Skeletal muscle cell (primary cell): ENCODE measurements around the gene CERT1.
"Not testable (repeated sequence)": the region's sequence is repeated elsewhere in the genome, so short reads cannot be mapped to it uniquely, and the experiment has no call there.

Experiments used
- DNase-seq: peaks from one replicate; pipeline ENCODE4 v3.0.0-alpha.2; 2010; ENCODE audit warnings: low read depth
- H3K4me3 ChIP-seq: 2 replicates; pipeline ENCODE4 v1.5.1; 2011; ENCODE audit warnings: low read depth, mild to moderate bottlenecking, control low read depth, low read length, moderate library complexity

The CERT1 gene, protein sequence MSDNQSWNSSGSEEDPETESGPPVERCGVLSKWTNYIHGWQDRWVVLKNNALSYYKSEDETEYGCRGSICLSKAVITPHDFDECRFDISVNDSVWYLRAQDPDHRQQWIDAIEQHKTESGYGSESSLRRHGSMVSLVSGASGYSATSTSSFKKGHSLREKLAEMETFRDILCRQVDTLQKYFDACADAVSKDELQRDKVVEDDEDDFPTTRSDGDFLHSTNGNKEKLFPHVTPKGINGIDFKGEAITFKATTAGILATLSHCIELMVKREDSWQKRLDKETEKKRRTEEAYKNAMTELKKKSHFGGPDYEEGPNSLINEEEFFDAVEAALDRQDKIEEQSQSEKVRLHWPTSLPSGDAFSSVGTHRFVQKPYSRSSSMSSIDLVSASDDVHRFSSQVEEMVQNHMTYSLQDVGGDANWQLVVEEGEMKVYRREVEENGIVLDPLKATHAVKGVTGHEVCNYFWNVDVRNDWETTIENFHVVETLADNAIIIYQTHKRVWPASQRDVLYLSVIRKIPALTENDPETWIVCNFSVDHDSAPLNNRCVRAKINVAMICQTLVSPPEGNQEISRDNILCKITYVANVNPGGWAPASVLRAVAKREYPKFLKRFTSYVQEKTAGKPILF

DNA sequence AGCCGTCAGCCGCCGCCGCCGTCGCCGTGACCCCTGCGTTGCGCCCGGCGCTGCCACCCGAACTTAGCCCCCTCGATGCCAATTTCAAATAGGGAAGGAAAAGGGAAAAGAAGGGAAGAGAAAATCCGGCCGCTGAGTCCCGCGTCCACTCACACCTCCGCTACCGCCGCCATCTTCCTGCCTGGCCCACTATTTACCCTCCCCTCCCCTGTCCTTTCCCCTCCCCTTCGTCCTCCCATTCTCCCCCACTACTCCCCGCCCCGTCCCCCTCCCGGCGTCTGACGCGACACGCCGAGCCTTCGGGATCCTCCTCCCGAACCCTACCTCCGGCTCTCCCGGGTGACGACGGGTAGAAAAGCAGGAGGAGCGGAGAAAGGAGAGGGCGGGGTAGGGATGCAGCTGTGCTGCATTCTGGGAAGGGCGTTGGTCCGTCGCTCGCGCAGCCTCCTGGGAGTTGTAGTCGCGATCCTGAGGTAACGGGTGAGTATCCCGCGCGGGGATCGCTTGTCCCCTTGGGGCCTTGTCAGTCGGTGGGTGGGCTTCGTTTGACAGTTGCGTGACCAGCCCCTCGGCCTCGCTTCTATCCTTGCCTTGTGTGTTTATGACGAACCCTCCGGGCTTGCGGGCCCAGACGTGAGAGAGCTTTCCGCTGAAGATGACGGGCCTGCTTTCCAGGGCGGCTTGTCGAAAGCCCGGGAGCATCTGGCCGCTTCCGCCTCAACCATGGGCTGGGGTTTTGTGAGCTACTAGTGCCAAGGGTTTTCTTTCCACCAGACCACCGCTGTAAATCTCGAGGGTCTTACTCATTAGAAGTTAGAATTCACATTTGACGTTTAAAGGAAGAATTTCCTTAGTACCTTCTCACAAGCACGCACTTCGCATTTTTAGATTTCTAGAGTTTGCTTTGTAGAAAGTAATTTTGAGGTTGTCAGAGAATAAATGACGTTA lies at the start of gene CERT1, which contains the start of gene POLK:
Gene CERT1, minus strand, starts transcription at position 195 of the 948 bp plus-strand sequence. CDS start 422 bp downstream, outside the sequence.
Gene POLK, plus strand, starts transcription at position 457 of the 948 bp plus-strand sequence.
- peak; percentile 96 for DNase-seq
- peak within 1 kb of the TSS; percentile 94 for H3K4me3 ChIP-seq

GRCh38 chr5:75560655-75561054 lies 49.2 kb upstream of the CERT1 start:
- not testable (repeated sequence) for DNase-seq, H3K4me3 ChIP-seq

GRCh38 chr5:75558981-75559632 lies 47.7 kb upstream of the CERT1 start:
- DNase-seq = no peak
- no peak overlapping the region for H3K4me3 ChIP-seq

DNA sequence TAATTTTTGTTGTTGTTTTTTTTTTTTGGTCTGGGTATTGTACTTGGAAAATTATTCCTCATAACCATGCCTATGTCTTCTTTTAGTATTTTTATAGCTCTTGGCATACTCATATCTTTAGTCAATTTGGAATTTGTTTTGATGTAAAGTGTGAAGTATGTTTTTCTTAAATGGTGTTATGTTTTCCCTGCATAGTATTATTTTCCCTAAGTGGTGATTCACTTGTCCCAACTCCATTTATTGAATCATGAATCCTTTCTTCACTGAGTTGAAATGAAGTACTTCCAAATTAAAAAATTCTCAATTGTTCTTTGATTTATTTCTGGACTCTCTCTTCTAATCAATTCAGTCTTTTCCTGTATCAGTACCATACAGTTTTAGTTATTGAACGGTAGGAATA lies 46.8 kb upstream of the CERT1 start:
- H3K4me3 ChIP-seq = no peak overlapping the region
- DNase-seq = no peak

DNA sequence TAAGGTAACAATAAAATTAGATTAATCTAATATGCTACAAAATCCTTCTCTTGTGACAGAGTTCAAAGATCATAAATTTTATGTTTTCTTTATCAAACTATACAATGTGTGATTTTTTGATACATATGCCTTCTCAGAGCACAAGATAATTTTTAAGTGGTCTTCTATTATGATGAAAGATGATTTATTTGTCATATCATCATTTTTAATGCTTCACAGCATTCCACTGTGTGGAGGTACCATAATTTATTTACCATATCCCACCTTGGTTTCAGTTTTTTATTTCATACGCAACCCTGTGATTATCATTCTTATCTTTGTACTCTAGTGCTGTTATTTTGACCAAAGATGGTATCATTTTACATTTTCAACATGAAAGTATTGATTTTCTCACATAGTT lies 41.9 kb upstream of the CERT1 start:
- H3K4me3 ChIP-seq = no peak overlapping the region
- no peak for DNase-seq

DNA sequence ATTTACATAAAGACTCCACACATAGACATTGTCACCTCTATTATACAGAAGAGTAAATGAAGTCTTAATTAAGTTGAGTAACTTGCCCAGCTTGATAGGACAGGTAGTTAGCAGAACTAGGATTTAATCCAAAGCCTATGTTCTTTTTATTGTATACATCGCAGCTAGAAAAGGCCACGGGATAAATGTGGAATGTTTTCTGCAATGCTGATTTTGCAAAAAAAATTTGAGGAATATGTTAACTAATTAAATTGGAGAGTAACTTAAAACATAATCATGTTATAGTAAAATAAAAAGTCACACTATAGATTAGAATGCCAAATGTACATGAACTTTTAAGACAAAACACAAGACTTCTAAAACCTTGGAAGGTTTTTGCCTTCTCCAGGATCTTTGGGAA lies 41.3 kb upstream of the CERT1 start:
- H3K4me3 ChIP-seq = no peak overlapping the region
- DNase-seq = no peak

DNA sequence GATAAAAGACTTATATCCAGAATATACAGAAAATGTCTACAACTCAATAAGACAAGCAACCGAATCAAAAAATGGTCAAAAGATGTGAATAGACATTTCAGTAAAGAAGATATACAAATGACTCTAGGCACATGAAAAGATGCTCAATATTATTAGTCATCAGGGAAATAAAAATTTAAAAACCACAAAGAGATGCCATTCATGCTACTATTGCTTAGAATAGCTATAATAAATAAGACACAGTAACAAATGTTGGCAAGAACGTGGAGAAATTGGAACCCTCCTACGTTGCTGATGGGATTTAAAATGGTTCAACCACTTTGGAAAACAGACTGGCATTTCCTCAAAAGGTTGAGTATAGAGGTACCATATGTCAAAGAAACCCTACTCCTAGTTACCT lies 40.0 kb upstream of the CERT1 start:
- DNase-seq = no peak
- H3K4me3 ChIP-seq = no peak overlapping the region

- no peak overlapping the region for H3K4me3 ChIP-seq
- no peak for DNase-seq
These were observed 39.2 kb upstream of the CERT1 start for GRCh38 chr5:75550597-75550996.

GRCh38 chr5:75547812-75548211 lies 36.4 kb upstream of the CERT1 start:
- DNase-seq = no peak
- H3K4me3 ChIP-seq = no peak overlapping the region

- no peak for DNase-seq
- no peak overlapping the region for H3K4me3 ChIP-seq
These were observed 35.4 kb upstream of the CERT1 start for GRCh38 chr5:75546830-75547229.

GRCh38 chr5:75545131-75545530 lies 33.7 kb upstream of the CERT1 start:
- DNase-seq = no peak
- no peak overlapping the region for H3K4me3 ChIP-seq

GRCh38 chr5:75538211-75538610 lies 26.8 kb upstream of the CERT1 start:
- no peak overlapping the region for H3K4me3 ChIP-seq
- no peak for DNase-seq

DNA sequence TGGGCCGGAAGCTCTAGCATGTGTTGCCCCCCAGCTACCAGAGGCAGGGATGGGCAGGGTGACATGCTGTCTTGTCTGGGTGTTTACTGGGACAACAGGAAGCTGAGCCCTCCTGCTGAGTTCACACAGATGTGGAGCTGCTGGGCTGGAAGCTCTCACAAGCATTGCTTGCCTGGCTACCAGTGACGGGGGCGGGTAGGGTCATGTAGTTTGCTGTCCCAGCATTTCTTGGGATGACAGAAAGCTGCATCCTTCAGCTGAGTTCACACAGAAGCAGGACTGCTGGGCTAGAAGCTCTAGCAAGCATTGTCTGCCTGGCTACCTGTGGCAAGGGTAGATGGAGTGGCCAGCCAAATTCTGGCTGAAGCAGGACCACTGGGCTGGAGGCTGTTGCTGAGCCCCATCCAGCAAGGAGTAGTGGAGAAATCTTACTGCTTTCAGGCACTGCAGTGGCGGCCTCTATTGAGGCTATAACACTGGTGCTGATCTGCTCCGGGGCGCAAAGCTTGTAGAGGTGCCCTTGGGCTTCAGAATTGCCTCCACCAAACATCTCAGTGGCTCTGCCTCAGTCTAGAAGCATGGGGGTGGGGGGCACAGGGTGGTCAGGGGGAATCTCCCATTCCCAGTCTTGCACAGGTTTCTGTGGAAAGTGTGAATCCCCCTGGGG lies 25.4 kb upstream of the CERT1 start:
- DNase-seq = no peak
- no peak overlapping the region for H3K4me3 ChIP-seq

DNA sequence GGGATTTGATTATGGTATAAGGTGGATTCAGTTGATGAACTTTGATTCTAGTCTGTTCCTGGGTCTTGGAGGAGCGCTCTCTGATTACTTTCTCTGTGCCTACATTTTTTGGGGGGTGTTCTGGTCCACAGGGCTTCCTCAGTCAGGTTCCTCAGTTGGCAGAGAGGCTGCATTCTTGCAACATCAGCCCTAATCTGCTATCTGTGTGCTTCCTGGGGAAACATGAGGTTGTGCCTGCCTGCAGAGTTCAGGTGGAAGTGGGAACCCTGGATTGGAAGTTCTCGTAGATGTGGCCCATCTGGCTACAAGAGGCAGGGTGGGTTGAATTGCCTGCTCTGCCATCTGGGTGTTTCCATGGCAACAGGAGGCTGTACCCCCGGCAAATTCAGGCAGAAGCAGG lies 24.7 kb upstream of the CERT1 start:
- H3K4me3 ChIP-seq = no peak overlapping the region
- DNase-seq = no peak

- H3K4me3 ChIP-seq = no peak overlapping the region
These were observed 23.3 kb upstream of the CERT1 start for GRCh38 chr5:75534734-75535133.

GRCh38 chr5:75533716-75534115 lies 22.3 kb upstream of the CERT1 start:
- not testable (repeated sequence) for DNase-seq, H3K4me3 ChIP-seq

More at GRCh38 chr5:75534734-75535133, 23.3 kb upstream of the CERT1 start:
- DNase-seq = no peak

DNA sequence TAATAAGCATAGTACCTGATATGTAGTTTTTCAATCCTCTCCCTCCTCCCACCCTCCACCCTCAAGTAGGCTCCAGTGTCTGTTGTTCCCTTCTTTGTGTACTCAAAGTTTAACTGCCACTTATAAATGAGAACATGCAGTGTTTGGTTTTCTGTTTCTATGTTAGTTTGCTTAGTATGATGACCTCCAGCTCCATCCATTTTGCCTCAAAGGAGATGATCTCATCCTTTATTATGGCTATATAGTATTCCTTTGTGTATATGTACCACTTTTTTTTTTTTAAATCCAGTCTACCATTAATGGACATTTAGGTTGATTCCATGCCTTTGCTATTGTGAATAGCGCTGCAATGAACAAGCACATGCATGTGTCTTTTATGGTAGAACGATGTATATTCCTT lies 20.8 kb upstream of the CERT1 start:
- no peak for DNase-seq
- no peak overlapping the region for H3K4me3 ChIP-seq

- DNase-seq = no peak
- H3K4me3 ChIP-seq = no peak overlapping the region
These were observed 17.8 kb upstream of the CERT1 start for GRCh38 chr5:75529185-75529584.

DNA sequence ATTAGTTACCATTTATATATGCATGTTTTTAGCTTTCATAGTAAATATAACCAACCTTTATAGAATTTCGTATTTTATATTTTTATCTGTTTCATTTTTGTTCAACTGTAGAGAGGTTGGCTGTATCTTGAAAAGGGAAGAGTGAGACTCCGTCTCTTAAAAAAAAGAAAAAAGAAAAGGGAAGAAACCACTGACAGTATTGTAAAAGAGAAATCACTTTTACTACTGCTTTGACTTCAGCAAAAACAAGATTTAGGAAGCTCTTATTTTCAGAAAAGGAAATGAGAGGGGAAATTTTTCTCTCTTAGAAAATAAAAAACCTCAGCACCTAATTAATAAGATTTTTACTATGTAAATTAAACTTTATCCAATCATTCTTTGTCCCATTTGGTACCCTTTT lies 14.6 kb upstream of the CERT1 start:
- H3K4me3 ChIP-seq = no peak overlapping the region
- no peak for DNase-seq
